ENCODE measurements around the gene CACHD1.

The CACHD1 gene

GRCh38 chr1:64645735-64646134, 175.8 kb downstream of the CACHD1 start:
- no peak for DNase-seq (ENCODE audit: low read depth, low spot score)
- CTCF ChIA-PET: interaction anchor here (1.1 kb wide), 1 partner anchor 30 kb away, joined by 3 read pairs; no protein-coding TSS in a partner anchor
- POLR2A ChIA-PET: no interaction called here
- H3K4me3 ChIP-seq (ENCODE audit: low read depth, low read length): no peak overlapping the region
- no peak for TF ChIP-seq CTCF (IDR thresholded peaks at IDR 0.05; ENCODE audit: insufficient read depth, low read length, missing control alignments)

- ChIA-PET CTCF (no interaction called here), POLR2A (no interaction called here)
- H3K4me3 ChIP-seq (ENCODE audit: low read depth, low read length): no peak overlapping the region
- DNase-seq (ENCODE audit: low read depth, low spot score): peak; percentile 16
- no peak for TF ChIP-seq CTCF (IDR thresholded peaks at IDR 0.05; ENCODE audit: insufficient read depth, low read length, missing control alignments)
Measured at GRCh38 chr1:64650411-64650810, 180.5 kb downstream of the CACHD1 start.

- H3K4me3 ChIP-seq (ENCODE audit: low read depth, low read length): no peak overlapping the region
- ChIA-PET CTCF (interaction anchor here (1.0 kb wide), 1 partner anchor 12 kb away, joined by 3 read pairs; no protein-coding TSS in a partner anchor), POLR2A (no interaction called here)
- no peak for DNase-seq (ENCODE audit: low read depth, low spot score)
- TF ChIP-seq CTCF (IDR thresholded peaks at IDR 0.05; ENCODE audit: insufficient read depth, low read length, missing control alignments): no peak
Measured at GRCh38 chr1:64651841-64652240, 181.9 kb downstream of the CACHD1 start.

GRCh38 chr1:64653466-64653865, 183.5 kb downstream of the CACHD1 start:
- DNase-seq (ENCODE audit: low read depth, low spot score): no peak
- POLR2A ChIA-PET: no interaction called here
- no peak for TF ChIP-seq CTCF (IDR thresholded peaks at IDR 0.05; ENCODE audit: insufficient read depth, low read length, missing control alignments)
- CTCF ChIA-PET: no interaction called here
- no peak overlapping the region for H3K4me3 ChIP-seq (ENCODE audit: low read depth, low read length)

- ChIA-PET CTCF (interaction anchor here (0.9 to 1.6 kb wide), 2 partner anchors 13 to 386 kb away, joined by 3 to 4 read pairs; no protein-coding TSS in a partner anchor), POLR2A (no interaction called here)
- H3K4me3 ChIP-seq (ENCODE audit: low read depth, low read length): no peak overlapping the region
- no peak for TF ChIP-seq CTCF (IDR thresholded peaks at IDR 0.05; ENCODE audit: insufficient read depth, low read length, missing control alignments)
- DNase-seq (ENCODE audit: low read depth, low spot score): no peak
Measured at GRCh38 chr1:64654519-64655341, 184.8 kb downstream of the CACHD1 start.

GRCh38 chr1:64655861-64656260, 185.9 kb downstream of the CACHD1 start:
- no peak for DNase-seq (ENCODE audit: low read depth, low spot score)
- no peak overlapping the region for H3K4me3 ChIP-seq (ENCODE audit: low read depth, low read length)
- ChIA-PET CTCF (no interaction called here), POLR2A (no interaction called here)
- TF ChIP-seq CTCF (IDR thresholded peaks at IDR 0.05; ENCODE audit: insufficient read depth, low read length, missing control alignments): no peak

All from AG04449 (cell line).